K562 (cell line): Measurements from ENCODE around the gene GLRA1. TPM values are rescaled to one million over a fixed set of nuclear protein-coding genes. Genes with fewer than 3 reads are reported as not detected.

ENCODE experiments used
- ATAC-seq: fragments of 200-7000 bp; cut with Tn5 transposase; 3 replicates; pipeline ENCODE4 v1.9.1; 2020; ENCODE audit warnings: moderate library complexity
- BruUV-seq: library from RNA; stranded (reverse); fragments of 400-500 nt; replicated peaks from 2 replicates; lab custom pipeline; 2021; lab: Mats Ljungman, UMichigan
- CTCF ChIA-PET: fragments of 300-600 bp; formaldehyde crosslinking; extraction: SDS; loops from one replicate; lab custom pipeline; 2021; ENCODE audit warnings: low intra/inter-chr PET ratio; lab: Yijun Ruan, JAX
- POLR2A ChIA-PET: fragments of 300-600, 350-650 bp; sonication (Branson Sonifier 250); formaldehyde crosslinking; extraction: SDS; loops from one replicate; lab custom pipeline; 2021; ENCODE audit warnings: antibody characterized with exemption, inconsistent platforms; lab: Yijun Ruan, JAX
- DNase-seq, 4 experiments: peaks; one replicate each; pipeline versions ENCODE4 v3.0.0 to v3.0.0-alpha.2; 2011 to 2018; ENCODE audit warnings: low spot score in 3 of 4, mixed read lengths in 3 of 4; ENCODE audit errors: extremely low read depth in 1 of 4
- FAIRE-seq: peaks from 2 replicates; lab custom pipeline; 2011; peaks lifted over from hg19 to GRCh38; lab: Jason Lieb, UNC
- H2AFZ ChIP-seq: 2 replicates; pipeline ENCODE4 v1.6.0; 2011; ENCODE audit warnings: low read depth, low read length, control low read depth, inconsistent platforms
- H3K27ac ChIP-seq: fragments of 200-600 bp; 3 replicates; pipeline ENCODE4 v1.8.0; 2011; ENCODE audit warnings: low read depth, mild to moderate bottlenecking, control low read depth, inconsistent platforms, low read length, moderate library complexity, mixed read lengths; ENCODE audit errors: extremely low read depth
- H3K27me3 ChIP-seq, 2 experiments: fragments of 300-600 bp in 1 of 2; 2 replicates in 1 of 2; 3 replicates in 1 of 2; pipeline versions ENCODE4 v1.6.0 to v1.8.0; 2011; ENCODE audit warnings: inconsistent platforms in 2 of 2, low read length in 2 of 2, mild to moderate bottlenecking in 1 of 2, mixed read lengths in 1 of 2, moderate library complexity in 1 of 2; ENCODE audit not compliant: control insufficient read depth in 2 of 2, insufficient read depth in 2 of 2
- H3K36me3 ChIP-seq: fragments of 300-600 bp; 3 replicates; pipeline ENCODE4 v1.8.0; 2011; ENCODE audit warnings: mild to moderate bottlenecking, low read length, inconsistent platforms; ENCODE audit not compliant: control insufficient read depth, insufficient read depth
- H3K4me1 ChIP-seq, 2 experiments: fragments of 200-600 bp in 1 of 2; replicated peaks in 1 of 2; 2 replicates in 1 of 2; 3 replicates in 1 of 2; pipeline versions ENCODE4 v1.5.1 to v1.8.0; 2011; ENCODE audit warnings: inconsistent platforms in 2 of 2, low read length in 2 of 2, mild to moderate bottlenecking in 1 of 2, mixed read lengths in 1 of 2, moderate library complexity in 1 of 2; ENCODE audit not compliant: control insufficient read depth in 2 of 2, insufficient read depth in 2 of 2
- H3K4me2 ChIP-seq: 2 replicates; pipeline ENCODE4 v1.6.1; 2011; ENCODE audit warnings: low read length, control low read depth, inconsistent platforms, mixed read lengths; ENCODE audit not compliant: insufficient read depth
- H3K4me3 ChIP-seq: fragments of 200-600 bp; sonication (generic), shearing (Covaris generic); 2 replicates; pipeline ENCODE4 v1.5.1; 2016; ENCODE audit warnings: control low read depth, inconsistent platforms
- H3K79me2 ChIP-seq: fragments of 200-600 bp; 3 replicates; pipeline ENCODE4 v1.8.0; 2011; ENCODE audit warnings: low read length, inconsistent platforms; ENCODE audit not compliant: control insufficient read depth, insufficient read depth
- H3K9ac ChIP-seq, 2 experiments: 2 replicates each; pipeline versions ENCODE4 v1.6.0 to v1.6.1; 2011; ENCODE audit warnings: low read depth in 2 of 2, low read length in 2 of 2, control low read depth in 1 of 2, inconsistent platforms in 1 of 2, mild to moderate bottlenecking in 1 of 2, mixed read lengths in 1 of 2; ENCODE audit not compliant: insufficient read depth in 1 of 2
- H3K9me1 ChIP-seq: one replicate; pipeline ENCODE4 v1.6.0; 2011; ENCODE audit warnings: inconsistent platforms, mild to moderate bottlenecking, low read length, moderate library complexity; ENCODE audit not compliant: control insufficient read depth, insufficient read depth
- H3K9me3 ChIP-seq: replicated peaks from 2 replicates; pipeline ENCODE4 v1.5.1; 2011; ENCODE audit warnings: low read depth, low read length, inconsistent platforms; ENCODE audit not compliant: control insufficient read depth, insufficient read depth
- H4K20me1 ChIP-seq: replicated peaks from 2 replicates; pipeline ENCODE4 v1.6.1; 2011; ENCODE audit warnings: low read length, inconsistent platforms, mixed read lengths; ENCODE audit not compliant: control insufficient read depth, insufficient read depth
- BRD9 ChIP-seq: fragments of 450-650 bp; IDR thresholded peaks from 2 replicates; pipeline ENCODE4 v1.6.1; 2018; ENCODE audit warnings: low read depth; ENCODE audit not compliant: partially characterized antibody
- CC2D1A ChIP-seq: fragments of 450-650 bp; IDR thresholded peaks from 2 replicates; pipeline ENCODE4 v1.6.1; 2017; ENCODE audit warnings: mild to moderate bottlenecking
- CTBP1 ChIP-seq: fragments of 450-650 bp; IDR thresholded peaks from 2 replicates; pipeline ENCODE4 v1.6.1; 2016; ENCODE audit warnings: borderline replicate concordance
- FOXJ3 ChIP-seq: sonication (generic); formaldehyde crosslinking; IDR thresholded peaks from 2 replicates; pipeline ENCODE4 v1.4.0; 2020; ENCODE audit warnings: mild to moderate bottlenecking, missing genetic modification reagents
- MITF ChIP-seq: IDR thresholded peaks from 2 replicates; pipeline ENCODE4 v1.6.1; 2014; ENCODE audit warnings: antibody characterized with exemption
- PCBP1 ChIP-seq: fragments of 200-400 bp; formaldehyde crosslinking; IDR thresholded peaks from 2 replicates; pipeline ENCODE4 v1.6.1; 2018; ENCODE audit warnings: mild to moderate bottlenecking, low read depth, low read length; ENCODE audit not compliant: poor library complexity, severe bottlenecking
- SREBF1 ChIP-seq: fragments of 150-350 bp; IDR thresholded peaks from 2 replicates; pipeline ENCODE4 v1.6.1; 2014; ENCODE audit warnings: antibody characterized with exemption, low read depth, low read length, borderline replicate concordance
- ZNF23 ChIP-seq: fragments of 250-450 bp; sonication (Bioruptor Pico); IDR thresholded peaks from 2 replicates; pipeline ENCODE4 v1.4.0; 2020; ENCODE audit warnings: mild to moderate bottlenecking
- ZNF780A ChIP-seq: fragments of 250-450 bp; sonication (Bioruptor Pico); IDR thresholded peaks from 2 replicates; pipeline ENCODE4 v1.5.0; 2021; ENCODE audit warnings: mild to moderate bottlenecking
- WGBS: fragments of 100-300 bp; shearing (Covaris generic); methylation state at CpG from one replicate; pipeline ENCODE4 v1.1.6; 2016; ENCODE audit warnings: low coverage, mixed read lengths; ENCODE audit not compliant: insufficient coverage; ENCODE audit errors: missing lambda C conversion rate; 5-methylcytosine and 5-hydroxymethylcytosine counted together
- in situ Hi-C: fragments of 300-500 bp; cut with MboI; formaldehyde crosslinking; loops from 4 replicates; pipeline ENCODE4 v1.15.0; 2018; ENCODE audit warnings: inconsistent platforms, mixed read lengths
- intact Hi-C: fragments of 100-400 bp; cut with micrococcal nuclease; formaldehyde crosslinking; loops from 2 replicates; pipeline ENCODE4 v1.14.2; 2022
- polyA plus RNA-seq, 8 experiments: library from polyadenylated mRNA; depleted of rRNA in 4 of 8; stranded (reverse) in 5 of 8; unstranded in 3 of 8; fragments of >200 nt; fragmentation: Nextera tagmentation in 2 of 8; fragmentation: Illumina TruSeq in 1 of 8; extraction: Ambion mirVana in 2 of 8; extraction: Trizol in 1 of 8; gene quantifications; 2 replicates each; pipeline versions ENCODE4 v1.2.1 to v1.2.3, GENCODE V29; 2011 to 2014; ENCODE audit warnings: inconsistent platforms in 1 of 8, missing spikeins in 1 of 8
- total RNA-seq, 7 experiments: library from RNA; depleted of rRNA in 6 of 7; stranded (reverse); fragments of >200 nt in 6 of 7; fragmentation: Illumina TruSeq in 2 of 7; extraction: Trizol in 2 of 7; gene quantifications; 2 replicates each; pipeline versions ENCODE4 v1.2.1 to v1.2.3, GENCODE V29; 2011 to 2021; ENCODE audit warnings: low replicate concordance in 1 of 7

GLRA1 gene
- total and polyA plus RNA-seq, 9 of the 15 experiments (the other 6 are each of a cell fraction or from before 2014, with no cell fraction given), result not detected

GRCh38 chr5:151906246-151906645, 18.4 kb downstream of the GLRA1 start:
- Histone ChIP-seq H3K9ac (no peak overlapping the region), H3K27me3 (no peaks in the 10 kb centered on the region), H3K4me1 (no peaks in the 10 kb centered on the region), H2AFZ (no peak overlapping the region), H3K36me3 (no peaks in the 10 kb centered on the region), H3K9me3 (no peaks in the 10 kb centered on the region), H3K4me2 (no peak overlapping the region), H3K4me3 (no peak overlapping the region), H3K27ac (no peak overlapping the region), H3K79me2 (no peaks in the 10 kb centered on the region), H4K20me1 (no peaks in the 10 kb centered on the region), H3K9me1 (no peaks in the 10 kb centered on the region)
- FAIRE-seq (no peak), ATAC-seq (no peak), DNase-seq (no peak)
- 4% methylated on average over 3 of the region's 3 CpGs for WGBS
- intact Hi-C loops (no loop called here), in situ Hi-C loops (no loop called here)
- ChIA-PET CTCF (no interaction called here), POLR2A (interaction anchor here (0.6 kb wide), 1 partner anchor 217 kb away, joined by 3 read pairs; no protein-coding TSS in a partner anchor)
- BruUV-seq, result no TSS peak
- TF ChIP-seq FOXJ3 (CRISPR knock-in tag), result no peak
- TF ChIP-seq CTBP1, result no peak
- no peak for TF ChIP-seq SREBF1
- no peak for TF ChIP-seq ZNF23 (CRISPR knock-in tag)
- TF ChIP-seq ZNF780A (CRISPR knock-in tag), result no peak
- no peak for TF ChIP-seq BRD9
- no peak for TF ChIP-seq CC2D1A
- no peak for TF ChIP-seq MITF
- no peak for TF ChIP-seq PCBP1
